Measurements from ENCODE around the gene SLC35B2. TPM values are rescaled to one million over a fixed set of nuclear protein-coding genes. Genes with fewer than 3 reads are reported as not detected.

SLC35B2 gene
- total and polyA plus RNA-seq, 2 experiments from 2014 or later = 101 to 114 TPM

DNA sequence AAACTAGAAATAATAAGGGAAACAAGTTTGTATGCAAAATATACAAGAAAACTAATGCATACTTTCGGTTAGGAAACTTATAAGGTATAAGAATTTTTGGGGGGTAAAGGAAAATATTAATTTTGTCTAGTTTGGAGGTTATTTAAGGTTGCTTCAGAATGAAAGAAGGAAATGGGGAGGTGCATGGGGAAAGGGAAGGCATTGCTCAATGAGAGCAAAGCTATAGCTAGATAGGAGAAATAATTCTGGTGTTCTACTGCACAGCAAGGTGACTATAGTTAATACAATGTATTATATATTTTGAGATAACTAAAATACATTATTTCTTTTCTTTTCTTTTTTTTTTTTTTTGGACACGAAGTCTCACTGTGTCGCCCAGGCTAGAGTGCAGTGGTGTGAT is 46.0 kb downstream of the SLC35B2 start:
- no peak overlapping the region for H3K4me3 ChIP-seq
- H3F3A ChIP-seq (ENCODE audit: insufficient read depth) = no peaks in the 10 kb centered on the region
- in situ Hi-C loops (cut with MboI) = no loop called here
- no peaks in the 10 kb centered on the region for H4K20me1 ChIP-seq (ENCODE audit: insufficient read depth)
- no peaks in the 10 kb centered on the region for H3K36me3 ChIP-seq (ENCODE audit: low read depth)
- H3K27ac ChIP-seq = no peak overlapping the region
- no peak overlapping the region for H3K9ac ChIP-seq
- H3K9me2 ChIP-seq (ENCODE audit: insufficient read depth) = no peaks in the 10 kb centered on the region
- no peaks in the 10 kb centered on the region for H3K4me1 ChIP-seq (ENCODE audit: insufficient read depth)
- TF ChIP-seq EZH2phosphoT487 (IDR thresholded peaks at IDR 0.05; ENCODE audit: insufficient read depth, low read depth) = no peak
- TF ChIP-seq EZH2 (IDR thresholded peaks at IDR 0.05; ENCODE audit: insufficient read depth, poor library complexity, severe bottlenecking) = no peak
- H2AFZ ChIP-seq = no peak overlapping the region
- DNase-seq = no peak
- H3K4me2 ChIP-seq (ENCODE audit: unreplicated experiment) = no peak overlapping the region
- WGBS, 2 experiments (ENCODE audit: low coverage in 1 of 2, low lambda C conversion rate in 2 of 2, missing lambda C conversion rate in 2 of 2) = 72 to 78% methylated on average over 3 of the region's 3 CpGs
- peaks cover 5% of the 10 kb centered on the region; the same call in 1 of the 2 replicates for H3K27me3 ChIP-seq (replicated peaks; ENCODE audit: insufficient read depth)
- no peaks in the 10 kb centered on the region for H3K9me3 ChIP-seq (ENCODE audit: low read depth)
- H3K79me2 ChIP-seq (ENCODE audit: insufficient read depth) = no peaks in the 10 kb centered on the region

DNA sequence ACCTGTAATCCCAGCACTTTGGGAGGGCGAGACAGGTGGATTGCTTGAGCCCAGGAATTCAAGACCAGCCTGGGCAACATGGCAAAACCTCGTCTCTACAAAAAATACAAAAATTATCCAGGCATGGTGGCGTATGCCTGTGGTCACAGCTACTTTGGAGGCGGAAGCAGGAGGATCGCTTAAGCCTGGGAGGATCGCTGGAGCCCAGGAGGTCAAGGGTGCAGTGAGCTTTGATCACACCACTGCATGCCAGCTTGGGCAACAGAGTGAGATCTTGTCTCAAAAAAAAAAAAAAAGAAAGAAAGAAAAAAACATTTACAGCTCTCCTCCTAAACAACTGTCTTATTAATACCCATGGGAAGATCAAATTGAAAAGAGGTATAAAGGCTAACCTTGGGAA is 49.4 kb downstream of the SLC35B2 start:
- H3K4me2 ChIP-seq (ENCODE audit: unreplicated experiment) = no peak overlapping the region
- H3F3A ChIP-seq (ENCODE audit: insufficient read depth) = no peaks in the 10 kb centered on the region
- H3K9me3 ChIP-seq (ENCODE audit: low read depth) = no peaks in the 10 kb centered on the region
- TF ChIP-seq EZH2phosphoT487 (IDR thresholded peaks at IDR 0.05; ENCODE audit: insufficient read depth, low read depth) (no peak), EZH2 (IDR thresholded peaks at IDR 0.05; ENCODE audit: insufficient read depth, poor library complexity, severe bottlenecking) (no peak)
- no peaks in the 10 kb centered on the region for H3K4me1 ChIP-seq (ENCODE audit: insufficient read depth)
- H2AFZ ChIP-seq = no peak overlapping the region
- no peak overlapping the region for H3K27ac ChIP-seq
- no peak overlapping the region for H3K9ac ChIP-seq
- DNase-seq = no peak
- no peak overlapping the region for H3K4me3 ChIP-seq
- WGBS, 2 experiments (ENCODE audit: low coverage in 1 of 2, low lambda C conversion rate in 2 of 2, missing lambda C conversion rate in 2 of 2) = 81 to 83% methylated on average over 6 of the region's 6 CpGs
- H3K36me3 ChIP-seq (ENCODE audit: low read depth) = no peaks in the 10 kb centered on the region
- no peaks in the 10 kb centered on the region for H3K27me3 ChIP-seq (replicated peaks; ENCODE audit: insufficient read depth)
- H4K20me1 ChIP-seq (ENCODE audit: insufficient read depth) = no peaks in the 10 kb centered on the region
- no peaks in the 10 kb centered on the region for H3K9me2 ChIP-seq (ENCODE audit: insufficient read depth)
- in situ Hi-C loops (cut with MboI) = no loop called here
- no peaks in the 10 kb centered on the region for H3K79me2 ChIP-seq (ENCODE audit: insufficient read depth)

MicroRNAs within 50 kb of the gene (microRNA counts, 767-probe panel; counts per million panel counts)
- microRNA hsa-miR-4647 = 447 counts per million, percentile 86 among the panel's probes with 10 or more counts

Small RNAs within 50 kb of the gene (small RNA-seq; reads per million reads assigned to genes)
- not detected for gene RN7SL811P (ENCODE audit: low read depth, low replicate concordance)

Other genes with a start within 250 kb of the SLC35B2 start
- 47.6 and 64.7 TPM in 2 replicates for gene MRPL14, start 130.1 kb downstream of the SLC35B2 start, total RNA-seq (2014; rRNA removed; shearing (Covaris generic))
- gene MRPL14, start 130.1 kb downstream of the SLC35B2 start, polyA plus RNA-seq (2016; fragmentation: Nextera tagmentation; extraction: Ambion mirVana) = 91.2 and 98.0 TPM in 2 replicates
- gene TMEM63B, start 130.0 kb downstream of the SLC35B2 start, total RNA-seq (2014; rRNA removed; shearing (Covaris generic)) = 29.0 and 43.2 TPM in 2 replicates
- 14.1 and 14.3 TPM in 2 replicates for gene TMEM63B, start 130.0 kb downstream of the SLC35B2 start, polyA plus RNA-seq (2016; fragmentation: Nextera tagmentation; extraction: Ambion mirVana)
- gene CAPN11, start 98.7 kb downstream of the SLC35B2 start, total RNA-seq (2014; rRNA removed; shearing (Covaris generic)) = under 0.01 TPM in 1 of 2 replicates, not detected in the other
- not detected in 2 replicates for gene CAPN11, start 98.7 kb downstream of the SLC35B2 start, polyA plus RNA-seq (2016; fragmentation: Nextera tagmentation; extraction: Ambion mirVana)
- not detected in 2 replicates for gene MYMX, start 40.6 kb downstream of the SLC35B2 start, total RNA-seq (2014; rRNA removed; shearing (Covaris generic))
- not detected in 2 replicates for gene MYMX, start 40.6 kb downstream of the SLC35B2 start, polyA plus RNA-seq (2016; fragmentation: Nextera tagmentation; extraction: Ambion mirVana)
- gene SLC29A1, start 33.9 kb downstream of the SLC35B2 start, total RNA-seq (2014; rRNA removed; shearing (Covaris generic)) = 12.2 and 17.1 TPM in 2 replicates
- gene SLC29A1, start 33.9 kb downstream of the SLC35B2 start, polyA plus RNA-seq (2016; fragmentation: Nextera tagmentation; extraction: Ambion mirVana) = 18.4 and 19.2 TPM in 2 replicates
- gene HSP90AB1, start 10.4 kb downstream of the SLC35B2 start, total RNA-seq (2014; rRNA removed; shearing (Covaris generic)) = 686 and 732 TPM in 2 replicates
- gene HSP90AB1, start 10.4 kb downstream of the SLC35B2 start, polyA plus RNA-seq (2016; fragmentation: Nextera tagmentation; extraction: Ambion mirVana) = 392 and 395 TPM in 2 replicates
- 2.3 and 6.3 TPM in 2 replicates for gene NFKBIE, start 8.0 kb upstream of the SLC35B2 start, total RNA-seq (2014; rRNA removed; shearing (Covaris generic))
- 3.5 and 4.5 TPM in 2 replicates for gene NFKBIE, start 8.0 kb upstream of the SLC35B2 start, polyA plus RNA-seq (2016; fragmentation: Nextera tagmentation; extraction: Ambion mirVana)
- gene TMEM151B, start 12.9 kb upstream of the SLC35B2 start, total RNA-seq (2014; rRNA removed; shearing (Covaris generic)) = not detected in 2 replicates
- not detected in 2 replicates for gene TMEM151B, start 12.9 kb upstream of the SLC35B2 start, polyA plus RNA-seq (2016; fragmentation: Nextera tagmentation; extraction: Ambion mirVana)
- 14.4 and 14.7 TPM in 2 replicates for gene AARS2, start 55.8 kb upstream of the SLC35B2 start, total RNA-seq (2014; rRNA removed; shearing (Covaris generic))
- gene AARS2, start 55.8 kb upstream of the SLC35B2 start, polyA plus RNA-seq (2016; fragmentation: Nextera tagmentation; extraction: Ambion mirVana) = 5.3 and 6.0 TPM in 2 replicates
- gene SPATS1, start 85.1 kb upstream of the SLC35B2 start, total RNA-seq (2014; rRNA removed; shearing (Covaris generic)) = not detected in 2 replicates
- not detected in 2 replicates for gene SPATS1, start 85.1 kb upstream of the SLC35B2 start, polyA plus RNA-seq (2016; fragmentation: Nextera tagmentation; extraction: Ambion mirVana)
- gene CDC5L, start 130.2 kb upstream of the SLC35B2 start, total RNA-seq (2014; rRNA removed; shearing (Covaris generic)) = 20.4 and 22.3 TPM in 2 replicates
- gene CDC5L, start 130.2 kb upstream of the SLC35B2 start, polyA plus RNA-seq (2016; fragmentation: Nextera tagmentation; extraction: Ambion mirVana) = 15.3 and 15.9 TPM in 2 replicates